22Rv1 (cell line): ENCODE measurements around the gene CC2D2A.

Experiments used
- ZFX ChIP-seq: fragments of 450-650 bp; IDR thresholded peaks from 2 replicates; pipeline ENCODE4 v1.6.1; 2017; ENCODE audit warnings: antibody characterized with exemption, borderline replicate concordance
- TF ChIP-seq, protein P1 (sequence below): fragments of 450-650 bp; IDR thresholded peaks from 2 replicates; pipeline ENCODE4 v1.5.1; 2017; ENCODE audit warnings: mild to moderate bottlenecking

DNA sequence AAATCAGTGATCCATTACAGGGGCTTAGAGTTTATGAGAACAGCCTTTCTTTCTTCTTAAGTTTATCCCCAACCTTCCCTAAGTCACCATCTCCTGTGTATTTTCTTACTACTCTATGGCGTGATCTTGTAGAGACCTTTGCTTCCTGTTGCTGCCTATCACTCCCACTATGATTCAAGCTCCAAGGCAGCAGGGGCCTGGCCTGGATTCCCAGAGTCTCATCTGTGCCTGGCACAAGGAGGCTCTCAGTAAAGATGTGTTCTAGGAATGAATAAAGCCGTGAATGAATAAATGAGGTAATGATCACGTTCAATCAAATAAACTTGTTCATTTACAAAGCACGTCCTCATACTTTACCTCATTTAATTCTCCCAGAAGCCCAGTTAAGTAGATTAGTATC is 45.4 kb downstream of the CC2D2A start:
- TF ChIP-seq, protein P1, sequence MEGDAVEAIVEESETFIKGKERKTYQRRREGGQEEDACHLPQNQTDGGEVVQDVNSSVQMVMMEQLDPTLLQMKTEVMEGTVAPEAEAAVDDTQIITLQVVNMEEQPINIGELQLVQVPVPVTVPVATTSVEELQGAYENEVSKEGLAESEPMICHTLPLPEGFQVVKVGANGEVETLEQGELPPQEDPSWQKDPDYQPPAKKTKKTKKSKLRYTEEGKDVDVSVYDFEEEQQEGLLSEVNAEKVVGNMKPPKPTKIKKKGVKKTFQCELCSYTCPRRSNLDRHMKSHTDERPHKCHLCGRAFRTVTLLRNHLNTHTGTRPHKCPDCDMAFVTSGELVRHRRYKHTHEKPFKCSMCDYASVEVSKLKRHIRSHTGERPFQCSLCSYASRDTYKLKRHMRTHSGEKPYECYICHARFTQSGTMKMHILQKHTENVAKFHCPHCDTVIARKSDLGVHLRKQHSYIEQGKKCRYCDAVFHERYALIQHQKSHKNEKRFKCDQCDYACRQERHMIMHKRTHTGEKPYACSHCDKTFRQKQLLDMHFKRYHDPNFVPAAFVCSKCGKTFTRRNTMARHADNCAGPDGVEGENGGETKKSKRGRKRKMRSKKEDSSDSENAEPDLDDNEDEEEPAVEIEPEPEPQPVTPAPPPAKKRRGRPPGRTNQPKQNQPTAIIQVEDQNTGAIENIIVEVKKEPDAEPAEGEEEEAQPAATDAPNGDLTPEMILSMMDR, result no peak
- TF ChIP-seq ZFX, result no peak
